Dermis microvascular lymphatic vessel endothelial cell (primary cell): ENCODE results near the gene SUSD6. TPM values are rescaled to one million over a fixed set of nuclear protein-coding genes. Genes with fewer than 3 reads are reported as not detected.

Experiments used
- DNase-seq, 2 donors: peaks; one replicate each; pipeline versions ENCODE4 v3.0.0 to v3.0.0-alpha.2; 2010; ENCODE audit warnings: low read depth in 2 of 2
- total RNA-seq: library from RNA; depleted of rRNA; stranded (reverse); fragments of >200 nt; gene quantifications from 2 replicates; pipeline ENCODE4 v1.2.1, GENCODE V29; 2014

SUSD6 gene
- total RNA-seq = 9.1 and 14.4 TPM in 2 replicates

- peak; percentile 71 to 92 for DNase-seq
These were observed at the start of gene SUSD6 for GRCh38 chr14:69611172-69612013. Gene SUSD6 (plus strand): TSS chr14:69611596. CDS start chr14:69658593, 46,997 bp downstream.

GRCh38 chr14:69561893-69562292 is 49.5 kb upstream of the SUSD6 start:
- DNase-seq = no peak

- DNase-seq = no peak
These were observed 43.8 kb upstream of the SUSD6 start for GRCh38 chr14:69567563-69567962.

GRCh38 chr14:69569859-69570258 is 41.5 kb upstream of the SUSD6 start:
- DNase-seq = no peak

GRCh38 chr14:69570836-69571330 is 40.5 kb upstream of the SUSD6 start:
- DNase-seq = no peak

GRCh38 chr14:69571449-69572029 is 39.9 kb upstream of the SUSD6 start:
- no peak for DNase-seq

- DNase-seq = peak in 1 of 2 donors; percentile 37
These were observed 39.2 kb upstream of the SUSD6 start for GRCh38 chr14:69572030-69572840.

GRCh38 chr14:69572841-69573135 is 38.6 kb upstream of the SUSD6 start:
- no peak for DNase-seq

GRCh38 chr14:69573205-69573830 is 38.1 kb upstream of the SUSD6 start:
- no peak for DNase-seq

GRCh38 chr14:69573831-69574262 is 37.5 kb upstream of the SUSD6 start:
- no peak for DNase-seq

GRCh38 chr14:69574263-69574953 is 37.0 kb upstream of the SUSD6 start, which contains the start of gene CCDC177:
Gene CCDC177 (minus strand): TSS chr14:69574871. CDS start chr14:69573622, 1,249 bp downstream.
- peak; percentile 17 to 54 for DNase-seq

GRCh38 chr14:69574954-69575295 is 36.5 kb upstream of the SUSD6 start:
- no peak for DNase-seq

- DNase-seq = no peak
These were observed 31.9 kb upstream of the SUSD6 start for GRCh38 chr14:69579476-69579875.

GRCh38 chr14:69580009-69580577 is 31.3 kb upstream of the SUSD6 start:
- DNase-seq = peak in 1 of 2 donors; percentile 41

GRCh38 chr14:69581316-69581935 is 30.0 kb upstream of the SUSD6 start:
- no peak for DNase-seq

- no peak for DNase-seq
These were observed 29.2 kb upstream of the SUSD6 start for GRCh38 chr14:69582212-69582611.

- no peak for DNase-seq
These were observed 28.6 kb upstream of the SUSD6 start for GRCh38 chr14:69582829-69583228.

GRCh38 chr14:69584389-69584788 is 27.0 kb upstream of the SUSD6 start:
- DNase-seq = no peak

GRCh38 chr14:69586404-69586803 is 25.0 kb upstream of the SUSD6 start:
- DNase-seq = peak; percentile 66 to 88

GRCh38 chr14:69587389-69587788 is 24.0 kb upstream of the SUSD6 start:
- no peak for DNase-seq
